GM21390 (cell line): ENCODE data around the gene UGT2A2.
"Not testable (repeated sequence)": the region's sequence is repeated elsewhere in the genome, so short reads cannot be mapped to it uniquely, and the experiment has no call there.

ENCODE experiments used
- ATAC-seq: cut with Tn5 transposase; IDR thresholded peaks from one replicate; pipeline ENCODE4 v1.9.1; 2021; ENCODE audit not compliant: unreplicated experiment

The UGT2A2 gene

DNA sequence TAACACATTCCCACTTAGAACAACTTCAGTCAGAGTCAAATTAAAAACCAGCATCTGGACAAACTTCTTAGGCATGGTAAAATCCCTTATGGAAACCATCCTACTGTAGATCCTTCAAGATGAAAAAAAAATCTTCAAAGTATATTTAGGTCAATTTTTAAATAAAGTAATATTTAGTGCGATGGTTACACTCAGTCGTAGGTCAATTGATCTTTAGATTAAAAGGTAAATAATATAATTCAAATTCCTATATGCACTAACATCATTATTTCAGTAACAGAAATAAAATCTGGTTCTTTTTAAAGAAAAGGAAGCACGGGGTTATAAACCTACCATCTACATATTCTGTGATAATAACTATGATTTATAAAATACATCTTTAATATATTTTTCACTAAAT is at the start of gene UGT2A2:
TSS of gene UGT2A2 (minus strand) at position 101 of the 400 bp plus-strand sequence. CDS start at position 99, 2 bp downstream.
- no peak for ATAC-seq

DNA sequence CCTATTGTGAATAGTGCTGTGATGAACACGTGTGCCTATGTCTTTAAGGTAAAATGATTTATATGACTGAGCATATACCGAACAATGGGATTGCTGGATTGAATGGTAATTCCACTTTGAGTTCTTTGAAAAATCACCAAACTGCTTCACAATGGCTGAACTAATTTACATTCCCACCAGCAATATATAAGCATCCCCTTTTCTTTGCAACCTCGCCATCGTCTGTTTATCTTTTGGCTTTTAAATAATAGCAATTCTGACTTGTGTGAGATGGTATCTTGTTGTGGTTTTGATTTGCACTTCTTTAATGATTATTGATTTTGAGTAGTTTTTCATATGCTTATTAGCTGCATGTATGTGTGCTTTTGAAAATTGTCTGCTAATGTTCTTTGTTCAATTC is 45.4 kb upstream of the UGT2A2 start:
- no peak for ATAC-seq

- no peak for ATAC-seq
These were observed 29.2 kb upstream of the UGT2A2 start for GRCh38 chr4:69668680-69669079.

DNA sequence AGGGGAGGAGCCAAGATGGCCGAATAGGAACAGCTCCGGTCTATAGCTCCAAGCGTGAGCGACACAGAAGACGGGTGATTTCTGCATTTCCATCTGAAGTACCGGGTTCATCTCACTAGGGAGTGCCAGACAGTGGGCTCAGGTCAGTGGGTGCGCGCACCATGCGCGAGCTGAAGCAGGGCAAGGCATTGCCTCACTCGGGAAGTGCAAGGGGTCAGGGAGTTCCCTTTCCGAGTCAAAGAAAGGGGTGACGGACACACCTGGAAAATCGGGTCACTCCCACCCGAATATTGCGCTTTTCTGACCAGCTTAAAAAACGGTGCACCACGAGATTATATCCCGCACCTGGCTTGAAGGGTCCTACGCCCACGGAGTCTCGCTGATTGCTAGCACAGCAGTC is 24.6 kb upstream of the UGT2A2 start:
- ATAC-seq: not testable (repeated sequence)

DNA sequence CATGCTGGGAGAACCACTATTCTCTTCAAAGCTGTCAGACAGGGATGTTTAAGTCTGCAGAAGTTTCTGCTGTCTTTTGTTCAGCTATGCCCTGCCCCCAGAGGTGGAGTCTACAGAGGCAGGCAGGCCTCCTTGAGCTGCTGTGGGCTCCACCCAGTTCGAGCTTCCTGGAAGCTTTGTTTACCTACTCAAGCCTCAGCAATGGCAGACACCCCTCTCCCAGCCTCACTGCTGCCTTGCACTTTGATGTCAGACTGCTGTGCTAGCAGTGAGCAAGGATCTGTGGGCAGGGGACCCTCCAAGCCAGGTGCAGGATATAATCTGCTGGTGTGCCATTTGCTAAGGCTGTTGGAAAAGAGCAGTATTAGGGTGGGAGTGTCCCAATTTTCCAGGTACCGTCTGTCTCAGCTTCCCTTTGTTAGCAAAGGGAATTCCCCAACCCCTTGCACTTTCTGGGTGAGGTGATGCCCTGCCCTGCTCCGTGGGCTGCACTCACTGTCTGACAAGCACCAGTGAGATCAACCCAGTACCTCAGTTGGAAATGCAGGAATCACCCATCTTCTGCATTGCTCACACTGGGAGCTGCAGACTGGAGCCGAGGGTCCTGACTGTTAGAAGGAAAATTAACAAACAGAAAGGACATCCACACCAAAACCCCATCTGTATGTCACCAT is 21.8 kb upstream of the UGT2A2 start:
- ATAC-seq: not testable (repeated sequence)

DNA sequence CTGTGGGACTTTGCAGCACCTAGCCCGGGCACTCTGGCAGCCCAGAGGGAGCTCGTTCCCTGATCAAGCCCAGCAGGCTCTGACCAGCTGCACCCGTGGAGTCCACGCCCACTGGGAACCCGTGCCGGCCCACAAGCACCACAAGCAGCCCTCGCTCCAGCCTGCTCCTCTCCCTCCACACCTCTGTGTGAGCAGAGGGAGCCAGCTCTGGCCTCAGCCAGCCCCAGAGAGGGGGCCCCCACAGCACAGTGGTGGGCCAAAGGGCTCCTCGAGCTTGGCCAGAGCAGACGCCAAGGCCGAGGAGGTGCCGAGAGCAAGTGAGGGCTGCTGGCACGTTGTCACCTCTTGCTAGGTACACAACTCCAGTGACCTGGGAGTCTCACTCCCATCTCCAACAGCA is 18.7 kb upstream of the UGT2A2 start:
- no peak for ATAC-seq

DNA sequence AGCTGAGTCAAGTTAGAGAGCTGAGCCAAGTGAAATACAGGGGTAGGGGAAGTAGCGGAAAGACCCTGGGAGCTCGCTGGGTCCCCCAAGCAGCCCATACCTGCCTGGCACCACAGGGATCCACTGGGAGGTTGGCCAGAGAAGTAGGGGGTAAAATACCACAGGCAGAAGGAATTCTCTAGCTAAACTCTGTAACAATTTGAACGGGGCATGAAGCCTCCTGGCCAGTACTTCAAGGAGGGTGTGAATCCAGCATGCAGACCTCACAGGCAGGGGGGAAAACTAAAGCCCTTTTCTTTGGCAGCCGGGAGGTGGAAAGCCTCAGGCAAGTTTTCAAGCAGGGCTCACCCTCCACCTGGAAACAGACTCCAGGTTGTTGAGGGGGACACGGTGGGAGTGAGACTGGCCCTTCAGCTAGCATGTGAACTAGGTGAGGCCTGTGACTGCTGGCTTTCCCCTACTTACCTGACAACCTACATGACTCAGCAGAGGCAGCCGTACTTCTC is 17.3 kb upstream of the UGT2A2 start:
- ATAC-seq: no peak

DNA sequence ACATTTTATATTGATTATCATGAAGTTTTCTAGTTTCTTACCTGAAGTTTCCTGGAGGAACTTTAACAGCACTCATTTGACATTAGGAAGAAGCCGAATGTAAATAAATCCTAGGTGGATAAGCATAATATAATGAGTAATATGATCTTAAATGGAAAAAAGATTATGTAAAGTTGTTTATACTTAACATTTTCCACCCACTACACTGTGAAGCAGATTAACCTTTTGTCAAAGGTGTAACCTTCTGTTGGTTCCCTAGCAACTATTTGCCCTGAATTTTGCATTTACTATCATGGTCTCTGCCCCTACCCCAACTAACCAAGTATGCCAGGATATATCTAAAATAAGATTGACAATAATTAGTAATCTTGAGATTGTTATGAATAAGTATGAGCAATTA is 13.7 kb upstream of the UGT2A2 start, which contains the start of gene UGT2A1:
TSS of gene UGT2A1 (minus strand) at position 101 of the 400 bp plus-strand sequence. CDS start 5,603 bp downstream, outside the sequence.
- ATAC-seq: no peak

- no peak for ATAC-seq
These were observed 11.4 kb upstream of the UGT2A2 start for GRCh38 chr4:69650872-69651271.

GRCh38 chr4:69649629-69650028 is 10.2 kb upstream of the UGT2A2 start:
- no peak for ATAC-seq

GRCh38 chr4:69649207-69649606 is 9.8 kb upstream of the UGT2A2 start:
- ATAC-seq: no peak

GRCh38 chr4:69642961-69643360 is 3.5 kb upstream of the UGT2A2 start:
- no peak for ATAC-seq

GRCh38 chr4:69640289-69640688 is 847 bp upstream of the UGT2A2 start:
- ATAC-seq: no peak

- ATAC-seq: no peak
These were observed 22.3 kb downstream of the UGT2A2 start for GRCh38 chr4:69617083-69617694.

- no peak for ATAC-seq
These were observed 29.0 kb downstream of the UGT2A2 start for GRCh38 chr4:69610484-69610883.

- ATAC-seq: no peak
These were observed 38.4 kb downstream of the UGT2A2 start for GRCh38 chr4:69601065-69601464.

DNA sequence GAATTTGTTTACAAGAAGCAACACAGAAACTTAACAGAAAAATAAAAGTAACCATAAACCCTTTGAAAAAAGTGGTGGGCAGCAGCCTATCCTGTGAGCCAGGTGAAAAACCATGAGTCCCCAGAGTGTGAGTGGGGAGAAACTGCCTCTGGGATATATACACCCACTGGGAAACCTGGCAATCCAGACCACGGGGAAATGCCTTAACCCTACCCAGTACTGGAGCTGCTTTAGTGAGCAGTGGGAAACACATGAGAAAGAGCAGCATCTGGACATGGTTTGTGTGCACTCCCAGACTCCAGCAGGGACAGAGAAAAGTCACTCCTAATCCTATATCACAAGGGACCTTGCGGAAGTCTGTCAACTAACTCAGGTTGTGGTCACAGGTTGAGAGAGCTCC is 39.4 kb downstream of the UGT2A2 start:
- no peak for ATAC-seq

GRCh38 chr4:69594382-69594781 is 45.1 kb downstream of the UGT2A2 start:
- ATAC-seq: no peak

- no peak for ATAC-seq
These were observed 48.1 kb downstream of the UGT2A2 start for GRCh38 chr4:69591364-69591763.

DNA sequence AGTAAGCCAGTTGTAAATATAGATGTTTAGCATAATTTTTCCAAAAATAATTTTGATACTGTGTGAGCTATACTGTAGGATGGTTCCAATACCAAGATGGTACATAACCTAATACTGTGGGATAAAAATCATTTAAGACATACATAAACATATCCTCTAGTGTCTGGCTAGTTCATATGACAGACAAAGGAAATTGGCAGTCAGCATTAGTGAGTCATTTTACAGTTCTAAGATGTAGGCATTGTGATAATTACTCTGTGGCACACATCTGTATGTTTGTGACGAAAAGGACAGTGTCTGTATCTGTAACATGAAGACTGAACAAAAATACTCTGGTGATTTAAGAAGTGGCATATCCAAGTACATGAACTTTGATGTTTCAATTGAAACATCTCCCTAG is 49.6 kb downstream of the UGT2A2 start:
- no peak for ATAC-seq

GRCh38 chr4:69584135-69584534 is 55.3 kb downstream of the UGT2A2 start:
- no peak for ATAC-seq

DNA sequence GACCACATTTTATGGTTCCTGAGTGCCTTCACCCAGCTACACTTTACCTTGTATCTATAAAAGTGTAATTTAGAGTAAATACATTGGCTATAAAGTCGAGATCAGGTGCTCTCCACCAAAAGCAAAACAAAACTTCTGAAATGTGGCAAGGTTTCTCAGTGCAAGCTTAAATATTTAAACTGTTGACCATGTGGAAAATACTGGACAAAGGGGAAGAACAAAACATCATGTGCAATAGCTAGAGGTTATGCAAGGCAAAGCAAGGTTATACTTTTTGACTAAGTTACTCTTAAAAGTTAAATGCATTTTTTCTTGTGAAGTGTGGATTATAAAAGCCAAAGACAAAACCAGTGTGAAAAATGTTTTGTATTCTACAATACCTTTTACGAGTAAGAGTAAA is 55.9 kb downstream of the UGT2A2 start:
- no peak for ATAC-seq

- no peak for ATAC-seq
These were observed 62.2 kb downstream of the UGT2A2 start for GRCh38 chr4:69577245-69577644.
